Left lung (tissue), 10 donors: ENCODE data around the gene GSX1. TPM values are rescaled to one million over a fixed set of nuclear protein-coding genes. Genes with fewer than 3 reads are reported as not detected.
A peak's percentile ranks its signal among the peaks of the same experiment; 100 is the strongest.

Source experiments
- ATAC-seq: fragments of 200-7000 bp; cut with Tn5 transposase; one replicate; pipeline ENCODE4 v1.9.1; 2020; ENCODE audit warnings: moderate library complexity
- DNase-seq, 4 donors: peaks; one replicate each; pipeline ENCODE4 v3.0.0-alpha.2; 2013 to 2020
- H3K27ac ChIP-seq, 2 donors: fragments of 200-600 bp; sonication (generic) in 1 of 2; one replicate each; pipeline versions ENCODE4 v1.5.0 to v1.8.0; 2020 to 2021
- H3K27me3 ChIP-seq, 2 donors: fragments of 200-600 bp; sonication (generic) in 1 of 2; one replicate each; pipeline versions ENCODE4 v1.5.0 to v1.8.0; 2020 to 2021
- H3K36me3 ChIP-seq, 2 donors: fragments of 200-600 bp; sonication (generic) in 1 of 2; one replicate each; pipeline versions ENCODE4 v1.5.0 to v1.8.0; 2020 to 2021
- H3K4me1 ChIP-seq, 2 donors: fragments of 200-600 bp; one replicate each; pipeline ENCODE4 v1.8.0; 2021
- H3K4me3 ChIP-seq, 2 donors: fragments of 200-600 bp; sonication (generic) in 1 of 2; one replicate each; pipeline versions ENCODE4 v1.5.0 to v1.8.0; 2020 to 2021; ENCODE audit warnings: mild to moderate bottlenecking in 1 of 2
- H3K9me3 ChIP-seq, 2 donors: fragments of 200-600 bp; sonication (generic) in 1 of 2; one replicate each; pipeline versions ENCODE4 v1.5.0 to v1.8.0; 2020 to 2021
- CTCF ChIP-seq, 2 donors: fragments of 200-600 bp; sonication (generic) in 1 of 2; IDR thresholded peaks; one replicate each; pipeline versions ENCODE4 v1.5.0 to v1.8.0; 2021; ENCODE audit warnings: antibody characterized with exemption in 2 of 2
- intact Hi-C, 2 donors: fragments of 100-400 bp; cut with DNase I; formaldehyde crosslinking; loops; one replicate each; pipeline versions ENCODE4 v1.11.2 to v1.14.2; 2022
- polyA plus RNA-seq, 6 donors: library from polyadenylated mRNA; unstranded; fragments of 120-200 nt; gene quantifications; one replicate each; pipeline ENCODE4 v1.2.1, GENCODE V29; 2013; ENCODE audit not compliant: insufficient read length in 6 of 6
- total RNA-seq, 2 donors: library from RNA; stranded (reverse); fragmentation: NEBNext Ultra II Directional; extraction: Animal tissue kit (Norgen Biotek cat#: 25700); gene quantifications; one replicate each; pipeline ENCODE4 v1.2.1, GENCODE V29; 2021
- donor health status: DM: no; HTN: yes; CAD: no.
- donor health status: DM: no; HTN: no; CAD: no.

The GSX1 gene
- total and polyA plus RNA-seq, 8 donors: not detected

DNA sequence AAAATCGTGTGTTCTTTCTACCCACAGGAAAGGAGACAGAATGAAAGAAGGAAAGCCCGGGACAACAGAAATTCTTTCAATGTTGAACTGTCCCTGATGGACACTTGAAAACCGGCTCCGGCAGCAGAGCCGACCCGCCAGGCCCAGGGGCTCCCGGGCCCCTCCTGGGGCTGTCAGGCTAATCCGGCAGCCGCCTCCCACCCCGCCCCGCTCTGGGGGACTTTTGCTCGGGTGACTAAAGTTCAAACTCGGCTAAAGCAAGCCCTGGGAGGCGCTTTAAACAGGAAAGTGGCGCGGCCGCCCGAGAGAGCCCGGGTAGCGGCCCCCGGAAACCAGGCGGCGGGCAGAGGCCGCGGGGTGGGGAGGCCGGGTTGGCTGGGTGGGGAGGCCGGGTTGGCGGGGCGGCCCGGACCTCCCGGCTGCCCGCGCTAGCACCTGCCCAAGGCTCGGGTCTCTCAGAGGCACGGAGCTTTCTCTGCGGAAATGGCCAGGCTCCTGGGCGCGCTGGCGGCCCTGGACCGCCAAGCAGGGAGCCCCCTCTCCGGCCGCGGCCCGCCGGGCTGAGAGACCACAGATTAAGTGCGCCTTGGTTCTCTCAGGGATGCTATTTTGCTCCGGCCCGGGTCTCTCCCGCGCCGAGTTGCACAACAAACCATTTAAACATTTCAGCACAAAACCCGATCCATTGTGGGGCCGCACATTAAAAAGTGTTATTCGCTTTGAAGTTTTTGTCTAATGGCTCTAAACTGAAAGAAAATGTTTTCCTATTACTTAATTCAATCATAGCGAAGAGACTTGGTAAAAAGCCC, 2.6 kb upstream of the GSX1 start:
- intact Hi-C loops: no loop called here
- Histone ChIP-seq H3K36me3 (no peaks in the 10 kb centered on the region), H3K27ac (no peak overlapping the region), H3K27me3 (peaks cover 69 to 99% of the 10 kb centered on the region in 2 donors), H3K4me1 (peaks cover 0 to 34% of the 10 kb centered on the region in 2 donors), H3K4me3 (no peak overlapping the region), H3K9me3 (no peaks in the 10 kb centered on the region)
- no peak for ATAC-seq
- DNase-seq: peak in 1 of 4 donors; percentile 74
- TF ChIP-seq CTCF (IDR thresholded peaks at IDR 0.05): no peak

GRCh38 chr13:27790523-27790922, 1.8 kb upstream of the GSX1 start:
- TF ChIP-seq CTCF (IDR thresholded peaks at IDR 0.05): no peak
- Histone ChIP-seq H3K27me3 (peaks cover 78 to 99% of the 10 kb centered on the region in 2 donors), H3K36me3 (no peaks in the 10 kb centered on the region), H3K27ac (no peak overlapping the region), H3K9me3 (no peaks in the 10 kb centered on the region), H3K4me1 (peaks cover 0 to 34% of the 10 kb centered on the region in 2 donors), H3K4me3 (no peak overlapping the region)
- ATAC-seq (no peak), DNase-seq (no peak)
- intact Hi-C loops: no loop called here

GRCh38 chr13:27791146-27791900, 960 bp upstream of the GSX1 start:
- Histone ChIP-seq H3K27ac (no peak overlapping the region), H3K4me3 (peak overlapping the region in 1 of 2 donors; percentile 5), H3K9me3 (no peaks in the 10 kb centered on the region), H3K4me1 (peaks cover 0 to 34% of the 10 kb centered on the region in 2 donors), H3K27me3 (peaks cover 86 to 99% of the 10 kb centered on the region in 2 donors), H3K36me3 (no peaks in the 10 kb centered on the region)
- intact Hi-C loops: no loop called here
- TF ChIP-seq CTCF (IDR thresholded peaks at IDR 0.05): no peak
- no peak for ATAC-seq
- DNase-seq: no peak

- Histone ChIP-seq H3K27ac (no peak overlapping the region), H3K9me3 (no peaks in the 10 kb centered on the region), H3K4me1 (peaks cover 0 to 34% of the 10 kb centered on the region in 2 donors), H3K36me3 (no peaks in the 10 kb centered on the region), H3K4me3 (no peak overlapping the region), H3K27me3 (peaks cover 87 to 99% of the 10 kb centered on the region in 2 donors)
- DNase-seq (no peak), ATAC-seq (no peak)
- intact Hi-C loops: no loop called here
- no peak for TF ChIP-seq CTCF (IDR thresholded peaks at IDR 0.05)
Observed at GRCh38 chr13:27791901-27792392, 336 bp upstream of the GSX1 start.
